ENCODE results near the gene FBN2.

The FBN2 gene

DNA sequence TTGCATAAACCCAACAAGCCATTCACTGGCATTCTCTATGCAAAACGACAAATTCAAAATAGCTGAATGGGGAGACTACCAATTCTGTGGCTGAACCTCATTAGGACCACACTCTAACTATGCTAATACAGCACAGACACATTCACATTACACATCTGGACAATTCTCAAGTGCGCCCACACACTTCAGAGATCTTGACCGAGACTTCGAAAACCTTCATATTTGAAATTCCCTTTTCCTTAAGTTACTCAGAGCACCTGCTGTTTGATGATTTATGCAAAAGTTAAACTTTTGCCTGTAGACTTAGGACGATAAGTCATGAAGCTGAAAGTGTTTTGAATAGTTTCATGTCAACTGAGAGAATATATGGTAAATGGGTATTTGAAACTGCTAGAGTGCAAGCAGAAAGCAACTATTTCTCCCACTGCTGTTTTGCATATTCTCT is 111.9 kb downstream of the FBN2 start:
- no peak overlapping the region for H3K27ac ChIP-seq
- TF ChIP-seq ZFX (IDR thresholded peaks at IDR 0.05) = no peak
- TF ChIP-seq, protein P1, sequence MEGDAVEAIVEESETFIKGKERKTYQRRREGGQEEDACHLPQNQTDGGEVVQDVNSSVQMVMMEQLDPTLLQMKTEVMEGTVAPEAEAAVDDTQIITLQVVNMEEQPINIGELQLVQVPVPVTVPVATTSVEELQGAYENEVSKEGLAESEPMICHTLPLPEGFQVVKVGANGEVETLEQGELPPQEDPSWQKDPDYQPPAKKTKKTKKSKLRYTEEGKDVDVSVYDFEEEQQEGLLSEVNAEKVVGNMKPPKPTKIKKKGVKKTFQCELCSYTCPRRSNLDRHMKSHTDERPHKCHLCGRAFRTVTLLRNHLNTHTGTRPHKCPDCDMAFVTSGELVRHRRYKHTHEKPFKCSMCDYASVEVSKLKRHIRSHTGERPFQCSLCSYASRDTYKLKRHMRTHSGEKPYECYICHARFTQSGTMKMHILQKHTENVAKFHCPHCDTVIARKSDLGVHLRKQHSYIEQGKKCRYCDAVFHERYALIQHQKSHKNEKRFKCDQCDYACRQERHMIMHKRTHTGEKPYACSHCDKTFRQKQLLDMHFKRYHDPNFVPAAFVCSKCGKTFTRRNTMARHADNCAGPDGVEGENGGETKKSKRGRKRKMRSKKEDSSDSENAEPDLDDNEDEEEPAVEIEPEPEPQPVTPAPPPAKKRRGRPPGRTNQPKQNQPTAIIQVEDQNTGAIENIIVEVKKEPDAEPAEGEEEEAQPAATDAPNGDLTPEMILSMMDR (conservative IDR thresholded peaks at IDR 0.05) = no peak

DNA sequence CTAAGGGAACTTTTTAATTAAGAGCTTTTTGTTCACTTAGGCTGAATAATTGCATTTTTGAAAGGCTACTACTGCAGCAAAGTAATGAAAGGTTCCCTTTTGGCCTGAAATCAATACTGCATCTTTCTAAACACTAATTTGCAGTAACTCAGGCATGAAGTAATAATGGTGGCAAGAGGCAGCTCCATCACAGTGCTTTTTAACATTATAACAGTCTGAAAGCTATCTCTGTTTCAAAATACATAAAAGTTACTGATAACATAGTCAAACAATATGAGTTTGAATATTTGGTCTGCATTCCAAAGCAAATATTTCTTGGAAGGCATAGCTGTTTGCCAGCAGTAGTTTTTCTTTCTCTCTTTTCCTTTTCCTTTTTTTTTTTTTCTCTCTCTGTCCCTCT is 113.4 kb downstream of the FBN2 start:
- no peak overlapping the region for H3K27ac ChIP-seq
- TF ChIP-seq, protein P1 (conservative IDR thresholded peaks at IDR 0.05) = no peak
- no peak for TF ChIP-seq ZFX (IDR thresholded peaks at IDR 0.05)

DNA sequence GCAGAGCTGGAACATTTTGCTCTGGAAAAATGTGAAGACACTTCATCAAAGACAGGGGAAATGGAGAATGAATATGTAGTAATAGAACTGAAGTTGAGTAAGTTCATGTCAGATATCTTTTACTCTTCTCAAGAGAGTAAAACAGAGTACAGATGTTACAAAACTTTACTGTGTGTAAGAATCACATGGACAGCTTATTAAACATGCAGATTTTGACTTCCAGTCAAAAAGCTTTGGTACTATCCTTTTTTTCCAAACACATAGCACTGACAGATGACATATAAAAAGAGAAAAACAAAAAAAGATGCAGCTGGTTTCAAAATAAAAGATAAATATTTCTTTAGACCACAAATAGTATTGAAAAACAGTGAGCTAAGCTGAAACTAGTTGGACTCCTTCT is 115.4 kb downstream of the FBN2 start:
- TF ChIP-seq, protein P1 (conservative IDR thresholded peaks at IDR 0.05) = no peak
- no peak for TF ChIP-seq ZFX (IDR thresholded peaks at IDR 0.05)
- no peak overlapping the region for H3K27ac ChIP-seq

DNA sequence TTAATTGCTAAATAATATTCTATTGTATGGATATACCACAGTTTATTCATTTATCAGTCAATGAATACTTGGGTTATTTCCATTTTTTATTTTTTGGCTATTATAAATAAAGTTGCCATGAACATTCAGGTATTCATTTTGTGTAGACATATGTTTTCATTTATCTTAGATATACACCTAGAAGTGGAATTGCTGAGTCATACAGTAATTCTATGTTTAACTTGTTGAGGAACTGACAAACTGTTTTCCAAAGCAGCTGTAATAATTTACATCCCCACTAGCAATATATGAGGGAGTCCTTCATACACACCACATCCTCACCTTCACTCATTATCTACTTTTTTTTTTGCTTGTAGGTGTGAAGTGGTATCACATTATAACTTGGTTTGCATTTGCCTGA is 123.6 kb downstream of the FBN2 start:
- H3K27ac ChIP-seq = no peak overlapping the region
- TF ChIP-seq ZFX (IDR thresholded peaks at IDR 0.05) = no peak
- TF ChIP-seq, protein P1 (conservative IDR thresholded peaks at IDR 0.05) = no peak

DNA sequence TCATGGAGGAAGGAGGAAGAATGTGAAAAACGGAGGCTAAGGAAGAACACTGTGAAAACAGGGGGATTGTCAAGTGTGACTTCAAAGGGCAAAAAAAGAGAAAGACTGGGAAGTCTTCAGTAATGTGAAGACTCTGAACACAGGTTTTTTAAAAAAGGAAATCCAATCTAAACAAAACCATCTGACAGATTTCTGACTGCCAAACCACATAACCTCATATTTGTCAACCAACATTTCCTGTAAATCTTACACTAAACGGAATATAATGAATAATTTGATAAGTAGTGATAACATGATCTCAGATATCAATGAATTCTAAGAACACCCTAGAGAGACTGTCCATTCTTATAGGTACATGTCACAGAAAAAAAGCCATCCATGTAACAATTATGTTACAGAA is 124.7 kb downstream of the FBN2 start:
- H3K27ac ChIP-seq = no peak overlapping the region
- TF ChIP-seq ZFX (IDR thresholded peaks at IDR 0.05) = no peak
- TF ChIP-seq, protein P1 (conservative IDR thresholded peaks at IDR 0.05) = no peak

DNA sequence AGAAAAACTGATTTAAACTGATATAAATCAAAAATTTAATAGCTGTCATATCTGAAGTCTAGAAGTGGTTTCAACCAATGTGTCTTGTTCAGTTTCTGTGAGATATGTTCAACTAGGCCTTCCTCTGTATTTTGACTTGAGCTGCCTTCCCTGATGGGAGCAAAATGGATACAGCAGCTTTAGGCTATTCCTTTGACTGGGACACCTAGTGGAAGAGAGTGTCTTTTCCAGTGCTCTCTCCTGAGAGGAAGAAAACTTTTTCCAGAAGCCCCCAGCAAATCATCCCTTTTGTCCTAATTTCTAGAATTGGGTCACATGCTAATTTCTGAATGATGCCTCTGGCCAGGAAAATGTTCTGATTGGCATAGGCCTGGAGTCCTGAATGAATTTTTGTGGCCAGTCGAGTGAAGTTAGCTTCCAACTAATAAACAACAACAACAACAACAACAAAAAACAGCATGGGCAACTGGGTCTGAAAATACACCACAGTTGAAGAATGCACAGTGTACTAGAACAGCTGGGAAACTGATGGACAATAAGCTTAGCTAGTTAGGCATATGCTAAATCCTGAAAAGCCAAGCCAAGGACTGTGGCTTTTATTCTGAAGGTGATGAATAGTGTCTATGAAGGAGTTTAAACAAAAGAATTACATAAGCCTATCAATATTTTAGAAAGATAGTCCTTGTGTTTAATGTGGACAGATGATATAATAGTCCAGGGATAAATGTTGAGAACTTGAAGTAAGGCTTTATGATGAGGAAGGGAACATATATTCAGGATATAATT is 125.7 kb downstream of the FBN2 start:
- TF ChIP-seq ZFX (IDR thresholded peaks at IDR 0.05) = no peak
- TF ChIP-seq, protein P1 (conservative IDR thresholded peaks at IDR 0.05) = peak; percentile 11; the same call in 1 of the 2 replicates
- H3K27ac ChIP-seq = no peak overlapping the region

DNA sequence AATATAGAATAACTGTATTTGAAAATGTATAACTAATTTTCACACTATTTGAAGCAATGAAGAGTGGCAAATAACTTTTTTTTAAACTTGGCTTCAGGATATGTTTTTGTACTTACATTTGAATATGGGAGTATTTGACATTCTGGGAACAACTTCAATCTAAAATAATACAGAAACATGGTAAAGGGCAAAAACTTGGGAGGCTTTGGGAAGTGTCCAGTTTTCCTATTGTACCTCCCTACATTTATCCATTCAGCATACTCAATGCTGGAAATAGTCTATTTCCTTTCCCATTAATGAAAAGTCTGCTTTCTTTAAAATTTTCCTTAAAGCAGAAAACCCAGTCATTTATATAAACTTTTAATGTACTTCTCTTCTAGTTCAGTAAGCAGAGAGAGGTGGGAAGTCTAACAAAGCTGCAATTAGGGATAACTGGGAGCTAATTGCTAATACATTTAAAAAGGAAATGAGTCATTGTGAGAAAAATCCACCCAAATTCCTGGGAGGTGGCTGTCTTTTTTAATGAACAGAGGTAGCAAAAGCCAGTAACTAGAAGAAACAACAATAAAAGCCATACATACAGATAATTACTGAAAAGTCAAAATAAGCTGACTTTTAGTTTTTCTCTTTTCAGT is 128.8 kb downstream of the FBN2 start:
- TF ChIP-seq, protein P1 (conservative IDR thresholded peaks at IDR 0.05) = no peak
- no peak for TF ChIP-seq ZFX (IDR thresholded peaks at IDR 0.05)
- H3K27ac ChIP-seq = no peak overlapping the region

All from C4-2B (cell line).